22Rv1 (cell line): ENCODE data around the gene GMDS.

Experiments
- CTCF ChIP-seq: fragments of 450-650 bp; IDR thresholded peaks from 2 replicates; pipeline ENCODE4 v1.5.1; 2017; ENCODE audit warnings: mild to moderate bottlenecking
- ZFX ChIP-seq: fragments of 450-650 bp; IDR thresholded peaks from 2 replicates; pipeline ENCODE4 v1.6.1; 2017; ENCODE audit warnings: antibody characterized with exemption, borderline replicate concordance

- TF ChIP-seq CTCF = no peak
- no peak for TF ChIP-seq ZFX
These were observed 428.2 kb downstream of the GMDS start for GRCh38 chr6:1817033-1817761.
